Right cardiac atrium (tissue), 5 donors: Measurements from ENCODE around the gene SPRY4. TPM values are rescaled to one million over a fixed set of nuclear protein-coding genes. Genes with fewer than 3 reads are reported as not detected.
A peak's percentile ranks its signal among the peaks of the same experiment; 100 is the strongest.

Experiments used
- ATAC-seq, 2 donors: fragments of 200-7000 bp; cut with Tn5 transposase; one replicate each; pipeline versions ENCODE4 v1.8.0 to v1.9.1; 2020; ENCODE audit warnings: moderate library complexity in 2 of 2, mild to moderate bottlenecking in 1 of 2
- DNase-seq, 3 donors: peaks; one replicate each; pipeline ENCODE4 v3.0.0-alpha.2; 2020
- H3K27ac ChIP-seq: one replicate; pipeline ENCODE4 v1.5.1; 2013; ENCODE audit warnings: mild to moderate bottlenecking, low read length, control low read depth, moderate library complexity
- H3K27me3 ChIP-seq: one replicate; pipeline ENCODE4 v1.6.1; 2013; ENCODE audit not compliant: control insufficient read depth, insufficient read depth
- H3K4me1 ChIP-seq: one replicate; pipeline ENCODE4 v1.6.1; 2013; ENCODE audit warnings: low read length; ENCODE audit not compliant: control insufficient read depth, insufficient read depth
- H3K4me3 ChIP-seq: one replicate; pipeline ENCODE4 v1.5.1; 2013; ENCODE audit warnings: low read length, control low read depth
- H3K9me3 ChIP-seq: one replicate; pipeline ENCODE4 v1.6.1; 2013; ENCODE audit warnings: low read length; ENCODE audit not compliant: control insufficient read depth
- WGBS: extraction: QIAGEN DNeasy Blood & Tissue Kit; methylation state at CpG from one replicate; pipeline ENCODE4 v1.1.7; 2013; 5-methylcytosine and 5-hydroxymethylcytosine counted together
- intact Hi-C, 4 donors: fragments of 100-400 bp; cut with DNase I; formaldehyde crosslinking; loops; one replicate each; pipeline versions ENCODE4 v1.11.0 to v1.14.0; 2022 to 2023
- polyA plus RNA-seq: library from polyadenylated mRNA; stranded (reverse); fragments of 200-250 nt; gene quantifications from one replicate; pipeline ENCODE4 v1.2.3, GENCODE V29; 2013
- total RNA-seq, 4 donors: library from RNA; stranded (reverse); fragmentation: NEBNext Ultra II Directional; extraction: Animal tissue kit (Norgen Biotek cat#: 25700); gene quantifications; one replicate each; pipeline ENCODE4 v1.2.1, GENCODE V29; 2021
- donor health status: healthy with polysubstance abuse.
- donor health status: DM: no; HTN: yes; CAD: no.
- donor health status: DM: no; HTN: no; CAD: no.
- donor health status: DM: no; HTN: yes; CAD: no; lungs with severe emphysema.
- donor health status: DM: yes; HTN: yes; CAD: no.

Gene SPRY4
- total and polyA plus RNA-seq, 5 donors: 8.1 to 18.3 (median 9.3) TPM

GRCh38 chr5:142295084-142295758 is 29.6 kb downstream of the SPRY4 start:
- Histone ChIP-seq H3K9me3 (no peaks in the 10 kb centered on the region), H3K27ac (peak overlapping the region; percentile 70), H3K4me1 (peaks cover 2% of the 10 kb centered on the region), H3K4me3 (no peak overlapping the region), H3K27me3 (no peaks in the 10 kb centered on the region)
- peak; percentile 53 to 78 (median 77) for DNase-seq
- 60% methylated on average over 23 of the region's 23 CpGs for WGBS
- peak; percentile 66 to 83 for ATAC-seq
- intact Hi-C loops: no loop called here

GRCh38 chr5:142293486-142293885 is 31.3 kb downstream of the SPRY4 start:
- no peaks in the 10 kb centered on the region for H3K27me3 ChIP-seq
- no peak overlapping the region for H3K27ac ChIP-seq
- WGBS: 75% methylated on average over 5 of the region's 5 CpGs
- ATAC-seq (peak in 1 of 2 donors; percentile 62), DNase-seq (no peak)
- peaks cover 6% of the 10 kb centered on the region for H3K4me1 ChIP-seq
- H3K4me3 ChIP-seq: no peak overlapping the region
- H3K9me3 ChIP-seq: no peaks in the 10 kb centered on the region
- intact Hi-C loops: no loop called here

GRCh38 chr5:142292808-142293207 is 32.0 kb downstream of the SPRY4 start:
- DNase-seq (no peak), ATAC-seq (no peak)
- no peaks in the 10 kb centered on the region for H3K9me3 ChIP-seq
- WGBS: 96% methylated on average over 3 of the region's 3 CpGs
- H3K4me1 ChIP-seq: peaks cover 6% of the 10 kb centered on the region
- no peak overlapping the region for H3K27ac ChIP-seq
- intact Hi-C loops: no loop called here
- no peak overlapping the region for H3K4me3 ChIP-seq
- no peaks in the 10 kb centered on the region for H3K27me3 ChIP-seq

GRCh38 chr5:142292249-142292648 is 32.6 kb downstream of the SPRY4 start:
- no peaks in the 10 kb centered on the region for H3K9me3 ChIP-seq
- H3K27me3 ChIP-seq: no peaks in the 10 kb centered on the region
- H3K4me1 ChIP-seq: peaks cover 6% of the 10 kb centered on the region
- ATAC-seq (no peak), DNase-seq (no peak)
- no peak overlapping the region for H3K4me3 ChIP-seq
- WGBS: 85% methylated on average over 5 of the region's 5 CpGs
- no peak overlapping the region for H3K27ac ChIP-seq
- intact Hi-C loops: no loop called here

- 40% methylated on average over 5 of the region's 5 CpGs for WGBS
- peaks cover 4% of the 10 kb centered on the region for H3K4me1 ChIP-seq
- ATAC-seq: no peak
- H3K27me3 ChIP-seq: no peaks in the 10 kb centered on the region
- no peak overlapping the region for H3K27ac ChIP-seq
- H3K9me3 ChIP-seq: no peaks in the 10 kb centered on the region
- H3K4me3 ChIP-seq: no peak overlapping the region
- intact Hi-C loops: no loop called here
- peak in 1 of 3 donors; percentile 64 for DNase-seq
Measured at GRCh38 chr5:142290577-142291299, 34.1 kb downstream of the SPRY4 start.

- DNase-seq (peak in 1 of 3 donors; percentile 66), ATAC-seq (no peak)
- Histone ChIP-seq H3K27ac (no peak overlapping the region), H3K9me3 (no peaks in the 10 kb centered on the region), H3K27me3 (no peaks in the 10 kb centered on the region), H3K4me3 (no peak overlapping the region), H3K4me1 (peaks cover 4% of the 10 kb centered on the region)
- intact Hi-C loops: no loop called here
- WGBS: 67% methylated on average over 11 of the region's 11 CpGs
Measured at GRCh38 chr5:142289708-142290576, 34.9 kb downstream of the SPRY4 start.

GRCh38 chr5:142287973-142288313 is 36.9 kb downstream of the SPRY4 start:
- ATAC-seq (no peak), DNase-seq (no peak)
- Histone ChIP-seq H3K4me3 (no peak overlapping the region), H3K4me1 (peaks cover 4% of the 10 kb centered on the region), H3K27ac (no peak overlapping the region), H3K9me3 (no peaks in the 10 kb centered on the region), H3K27me3 (no peaks in the 10 kb centered on the region)
- WGBS: 71% methylated on average over 5 of the region's 5 CpGs
- intact Hi-C loops: no loop called here

- H3K27me3 ChIP-seq: no peaks in the 10 kb centered on the region
- no peak for ATAC-seq
- no peak overlapping the region for H3K27ac ChIP-seq
- DNase-seq: no peak
- peaks cover 4% of the 10 kb centered on the region for H3K4me1 ChIP-seq
- intact Hi-C loops: no loop called here
- no peak overlapping the region for H3K4me3 ChIP-seq
- 72% methylated on average over 17 of the region's 17 CpGs for WGBS
- no peaks in the 10 kb centered on the region for H3K9me3 ChIP-seq
Measured at GRCh38 chr5:142287096-142287972, 37.5 kb downstream of the SPRY4 start.

- ATAC-seq (no peak), DNase-seq (no peak)
- H3K4me3 ChIP-seq: no peak overlapping the region
- H3K27ac ChIP-seq: no peak overlapping the region
- no peaks in the 10 kb centered on the region for H3K9me3 ChIP-seq
- peaks cover 7% of the 10 kb centered on the region for H3K4me1 ChIP-seq
- 95% methylated on average over 12 of the region's 12 CpGs for WGBS
- intact Hi-C loops: no loop called here
- no peaks in the 10 kb centered on the region for H3K27me3 ChIP-seq
Measured at GRCh38 chr5:142286111-142286510, 38.7 kb downstream of the SPRY4 start.

GRCh38 chr5:142283304-142283703 is 41.5 kb downstream of the SPRY4 start:
- 93% methylated on average over 6 of the region's 6 CpGs for WGBS
- peaks cover 6% of the 10 kb centered on the region for H3K4me1 ChIP-seq
- no peaks in the 10 kb centered on the region for H3K9me3 ChIP-seq
- H3K27ac ChIP-seq: no peak overlapping the region
- no peak overlapping the region for H3K4me3 ChIP-seq
- intact Hi-C loops: no loop called here
- DNase-seq (no peak), ATAC-seq (no peak)
- H3K27me3 ChIP-seq: no peaks in the 10 kb centered on the region
